Endothelial cell (in vitro differentiated cells): ENCODE measurements around the gene SH2D7. TPM values are rescaled to one million over a fixed set of nuclear protein-coding genes. Genes with fewer than 3 reads are reported as not detected.

ENCODE experiments used
- DNase-seq: peaks from one replicate; pipeline ENCODE4 v3.0.0; 2021; ENCODE audit warnings: low spot score
- H3K27ac Mint-ChIP-seq: one replicate; pipeline ENCODE4 v1.8.0; 2021; ENCODE audit warnings: mixed read lengths, inconsistent platforms; ENCODE audit not compliant: unreplicated experiment
- H3K27me3 Mint-ChIP-seq: one replicate; pipeline ENCODE4 v1.8.0; 2021; ENCODE audit warnings: mild to moderate bottlenecking, moderate library complexity, mixed read lengths, inconsistent platforms; ENCODE audit not compliant: unreplicated experiment
- H3K36me3 Mint-ChIP-seq: one replicate; pipeline ENCODE4 v1.8.0; 2021; ENCODE audit warnings: mild to moderate bottlenecking, low read depth, mixed read lengths, inconsistent platforms; ENCODE audit not compliant: unreplicated experiment
- H3K4me1 Mint-ChIP-seq: one replicate; pipeline ENCODE4 v1.8.0; 2021; ENCODE audit warnings: mild to moderate bottlenecking, mixed read lengths, inconsistent platforms; ENCODE audit not compliant: unreplicated experiment
- H3K4me3 Mint-ChIP-seq: one replicate; pipeline ENCODE4 v1.8.0; 2021; ENCODE audit warnings: mild to moderate bottlenecking, mixed read lengths, inconsistent platforms; ENCODE audit not compliant: unreplicated experiment
- H3K9me3 Mint-ChIP-seq: one replicate; pipeline ENCODE4 v1.8.0; 2021; ENCODE audit warnings: mixed read lengths, inconsistent platforms; ENCODE audit not compliant: unreplicated experiment
- CTCF ChIP-seq: fragments of 200-600 bp; sonication (generic); IDR thresholded peaks from one replicate; pipeline ENCODE4 v1.5.0; 2021; ENCODE audit warnings: antibody characterized with exemption; ENCODE audit not compliant: unreplicated experiment
- total RNA-seq: library from RNA; stranded (reverse); fragmentation: NEBNext Ultra II Directional; extraction: Animal tissue kit (Norgen Biotek cat#: 25700); gene quantifications from one replicate; pipeline ENCODE4 v1.2.1, GENCODE V29; 2021; ENCODE audit not compliant: unreplicated experiment

SH2D7 gene
- total RNA-seq, 1 donor from 2014 or later = not detected

- Mint-ChIP-seq H3K36me3 (no peaks in the 10 kb centered on the region), H3K27me3 (peaks cover 5% of the 10 kb centered on the region), H3K27ac (no peak overlapping the region), H3K4me3 (no peak overlapping the region), H3K4me1 (peaks cover 6% of the 10 kb centered on the region), H3K9me3 (no peaks in the 10 kb centered on the region)
- no peak for DNase-seq
- no peak for TF ChIP-seq CTCF
These were observed 41.4 kb downstream of the SH2D7 start for GRCh38 chr15:78133801-78134200.

GRCh38 chr15:78139578-78139977, 47.2 kb downstream of the SH2D7 start:
- Mint-ChIP-seq H3K36me3 (no peaks in the 10 kb centered on the region), H3K9me3 (no peaks in the 10 kb centered on the region), H3K4me3 (no peak overlapping the region), H3K4me1 (peaks cover 2% of the 10 kb centered on the region), H3K27me3 (no peaks in the 10 kb centered on the region), H3K27ac (no peak overlapping the region)
- DNase-seq = no peak
- no peak for TF ChIP-seq CTCF

GRCh38 chr15:78140292-78140691, 47.9 kb downstream of the SH2D7 start:
- H3K4me3 Mint-ChIP-seq = no peak overlapping the region
- no peaks in the 10 kb centered on the region for H3K9me3 Mint-ChIP-seq
- TF ChIP-seq CTCF = no peak
- DNase-seq = no peak
- no peak overlapping the region for H3K27ac Mint-ChIP-seq
- H3K4me1 Mint-ChIP-seq = peaks cover 2% of the 10 kb centered on the region
- H3K27me3 Mint-ChIP-seq = no peaks in the 10 kb centered on the region
- H3K36me3 Mint-ChIP-seq = no peaks in the 10 kb centered on the region

- Mint-ChIP-seq H3K36me3 (no peaks in the 10 kb centered on the region), H3K4me1 (peaks cover 5% of the 10 kb centered on the region), H3K4me3 (no peak overlapping the region), H3K9me3 (no peaks in the 10 kb centered on the region), H3K27me3 (peaks cover under 1% of the 10 kb centered on the region), H3K27ac (no peak overlapping the region)
- no peak for TF ChIP-seq CTCF
- no peak for DNase-seq
These were observed 50.0 kb downstream of the SH2D7 start for GRCh38 chr15:78142332-78142731.

GRCh38 chr15:78146425-78147154, 54.2 kb downstream of the SH2D7 start:
- H3K9me3 Mint-ChIP-seq = no peaks in the 10 kb centered on the region
- H3K4me3 Mint-ChIP-seq = no peak overlapping the region
- H3K27me3 Mint-ChIP-seq = peaks cover 8% of the 10 kb centered on the region

More at GRCh38 chr15:78146425-78147154, 54.2 kb downstream of the SH2D7 start:
- DNase-seq = no peak
- peaks cover 3% of the 10 kb centered on the region for H3K36me3 Mint-ChIP-seq
- H3K4me1 Mint-ChIP-seq = peaks cover 8% of the 10 kb centered on the region
- no peak overlapping the region for H3K27ac Mint-ChIP-seq
- TF ChIP-seq CTCF = no peak
